ENCODE measurements around the gene CTPS1. TPM values are rescaled to one million over a fixed set of nuclear protein-coding genes. Genes with fewer than 3 reads are reported as not detected.
A peak's percentile ranks its signal among the peaks of the same experiment; 100 is the strongest.

The CTPS1 gene
- total RNA-seq, 1 experiment from 2014 or later: 63.1 TPM

DNA sequence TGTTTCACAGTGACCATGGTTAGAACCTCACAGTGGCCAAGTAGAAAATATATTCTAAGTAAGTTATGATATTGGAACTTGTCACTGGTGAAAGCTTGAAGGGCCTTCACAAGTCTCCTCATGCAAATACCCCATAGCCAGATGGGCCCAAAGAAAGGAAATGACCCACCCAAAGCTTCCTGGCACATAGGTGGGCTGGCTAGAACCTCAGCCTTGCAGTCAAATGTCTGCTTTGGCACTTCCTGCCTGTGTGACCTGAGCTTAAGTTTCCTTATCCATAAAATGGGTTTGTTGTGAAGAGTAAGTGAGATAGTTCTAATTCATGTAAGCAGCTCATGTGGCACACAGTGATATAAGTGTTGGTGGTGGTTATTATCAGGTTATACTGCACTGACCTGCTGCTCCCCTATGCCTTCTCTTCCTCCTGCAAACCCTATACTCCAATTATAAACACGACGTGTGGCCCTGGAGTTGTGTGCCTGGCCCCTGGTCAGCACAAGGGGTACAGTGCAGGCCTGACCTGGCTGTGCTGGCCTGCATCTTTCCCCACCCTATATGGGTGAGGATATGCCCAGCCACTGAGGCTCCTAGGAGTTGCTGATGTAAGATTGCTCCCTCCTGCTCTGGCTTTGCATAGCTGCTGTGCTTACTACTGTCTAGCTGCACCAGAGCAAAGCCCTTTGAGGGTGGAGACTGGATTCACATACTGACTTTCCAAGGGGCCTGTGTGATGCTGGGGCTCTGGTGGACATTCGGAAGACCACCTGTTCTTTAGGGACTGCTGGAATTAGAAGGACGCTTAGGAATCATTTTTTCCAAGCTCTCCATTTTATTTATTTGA is 46.7 kb downstream of the CTPS1 start:
- no peaks in the 10 kb centered on the region for H3K9me3 ChIP-seq
- H3K4me3 Mint-ChIP-seq (ENCODE audit: unreplicated experiment): peak overlapping the region; percentile 47
- H3K4me3 ChIP-seq (ENCODE audit: low read depth, low read length): no peak overlapping the region
- no TSS peak for BruUV-seq (replicated peaks)
- H3K36me3 ChIP-seq (ENCODE audit: control insufficient read depth, insufficient read depth, low read length): peaks cover 1% of the 10 kb centered on the region; the same call in 1 of the 2 replicates
- intact Hi-C loops (cut with micrococcal nuclease; ENCODE audit: unreplicated experiment): loop anchor here (5.0 kb wide), 1 partner anchor 96 kb away; no protein-coding TSS in a partner anchor
- H3K4me1 Mint-ChIP-seq (ENCODE audit: low read depth, unreplicated experiment): peaks cover 7% of the 10 kb centered on the region
- H3K27me3 ChIP-seq (replicated peaks; ENCODE audit: control insufficient read depth, insufficient read depth, low read length): no peaks in the 10 kb centered on the region
- ChIA-PET POLR2A (no interaction called here), CTCF (no interaction called here)
- H3K9me3 Mint-ChIP-seq (ENCODE audit: unreplicated experiment): no peaks in the 10 kb centered on the region
- H3K27me3 Mint-ChIP-seq (ENCODE audit: insufficient read depth, unreplicated experiment): no peaks in the 10 kb centered on the region
- H3K36me3 Mint-ChIP-seq (ENCODE audit: insufficient read depth, unreplicated experiment): peaks cover 67% of the 10 kb centered on the region
- no peak overlapping the region for H3K27ac Mint-ChIP-seq (ENCODE audit: unreplicated experiment)
- TF ChIP-seq, protein P1, sequence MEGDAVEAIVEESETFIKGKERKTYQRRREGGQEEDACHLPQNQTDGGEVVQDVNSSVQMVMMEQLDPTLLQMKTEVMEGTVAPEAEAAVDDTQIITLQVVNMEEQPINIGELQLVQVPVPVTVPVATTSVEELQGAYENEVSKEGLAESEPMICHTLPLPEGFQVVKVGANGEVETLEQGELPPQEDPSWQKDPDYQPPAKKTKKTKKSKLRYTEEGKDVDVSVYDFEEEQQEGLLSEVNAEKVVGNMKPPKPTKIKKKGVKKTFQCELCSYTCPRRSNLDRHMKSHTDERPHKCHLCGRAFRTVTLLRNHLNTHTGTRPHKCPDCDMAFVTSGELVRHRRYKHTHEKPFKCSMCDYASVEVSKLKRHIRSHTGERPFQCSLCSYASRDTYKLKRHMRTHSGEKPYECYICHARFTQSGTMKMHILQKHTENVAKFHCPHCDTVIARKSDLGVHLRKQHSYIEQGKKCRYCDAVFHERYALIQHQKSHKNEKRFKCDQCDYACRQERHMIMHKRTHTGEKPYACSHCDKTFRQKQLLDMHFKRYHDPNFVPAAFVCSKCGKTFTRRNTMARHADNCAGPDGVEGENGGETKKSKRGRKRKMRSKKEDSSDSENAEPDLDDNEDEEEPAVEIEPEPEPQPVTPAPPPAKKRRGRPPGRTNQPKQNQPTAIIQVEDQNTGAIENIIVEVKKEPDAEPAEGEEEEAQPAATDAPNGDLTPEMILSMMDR (IDR thresholded peaks at IDR 0.05; ENCODE audit: insufficient read depth in 1 of 2, low read depth in 1 of 2, low read length in 1 of 2, severe bottlenecking in 1 of 2, unreplicated experiment in 1 of 2): no peak
- no peaks in the 10 kb centered on the region for H3K4me1 ChIP-seq
- no peak for DNase-seq

DNA sequence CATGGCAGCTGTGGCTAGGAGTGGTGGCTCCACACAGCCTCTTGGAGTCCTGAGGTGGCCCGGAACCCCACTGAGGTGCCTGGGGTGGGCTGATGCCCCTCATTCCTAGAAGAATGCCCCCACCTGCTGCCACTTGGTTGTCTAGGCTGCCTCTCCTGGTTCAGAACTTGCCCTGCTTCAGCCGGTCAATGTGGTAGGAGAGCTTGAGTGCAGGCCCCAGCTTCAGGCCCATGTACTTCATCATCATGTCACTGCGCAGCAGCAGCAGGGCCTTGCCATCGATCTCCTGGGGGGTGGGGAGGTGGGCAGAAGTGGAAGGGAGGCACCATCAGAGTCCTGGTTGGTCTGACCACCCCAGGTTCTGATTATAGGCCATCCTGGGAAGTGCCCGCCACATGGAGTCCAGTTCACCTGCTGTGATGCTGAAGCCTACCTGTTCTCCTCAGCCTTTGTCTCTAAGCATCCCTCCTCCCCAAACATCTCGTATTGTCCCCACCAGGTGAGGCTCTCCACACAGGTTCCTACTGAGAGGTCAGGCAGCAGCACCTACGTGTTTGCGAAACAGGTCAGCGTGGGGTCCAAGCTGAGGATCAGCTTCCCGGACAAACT is 48.6 kb downstream of the CTPS1 start:
- H3K4me3 Mint-ChIP-seq (ENCODE audit: unreplicated experiment): no peak overlapping the region
- H3K9me3 Mint-ChIP-seq (ENCODE audit: unreplicated experiment): no peaks in the 10 kb centered on the region
- TF ChIP-seq, protein P1 (IDR thresholded peaks at IDR 0.05; ENCODE audit: insufficient read depth in 1 of 2, low read depth in 1 of 2, low read length in 1 of 2, severe bottlenecking in 1 of 2, unreplicated experiment in 1 of 2): no peak
- Histone ChIP-seq H3K4me1 (no peaks in the 10 kb centered on the region), H3K4me3 (ENCODE audit: low read depth, low read length) (no peak overlapping the region), H3K27me3 (replicated peaks; ENCODE audit: control insufficient read depth, insufficient read depth, low read length) (no peaks in the 10 kb centered on the region), H3K9me3 (no peaks in the 10 kb centered on the region), H3K36me3 (ENCODE audit: control insufficient read depth, insufficient read depth, low read length) (peaks cover 1% of the 10 kb centered on the region; the same call in 1 of the 2 replicates)
- intact Hi-C loops (cut with micrococcal nuclease; ENCODE audit: unreplicated experiment): loop anchor here (5.0 kb wide), 1 partner anchor 94 kb away; no protein-coding TSS in a partner anchor
- ChIA-PET POLR2A (no interaction called here), CTCF (no interaction called here)
- H3K36me3 Mint-ChIP-seq (ENCODE audit: insufficient read depth, unreplicated experiment): peaks cover 61% of the 10 kb centered on the region
- H3K4me1 Mint-ChIP-seq (ENCODE audit: low read depth, unreplicated experiment): peaks cover 6% of the 10 kb centered on the region
- H3K27ac Mint-ChIP-seq (ENCODE audit: unreplicated experiment): no peak overlapping the region
- H3K27me3 Mint-ChIP-seq (ENCODE audit: insufficient read depth, unreplicated experiment): no peaks in the 10 kb centered on the region
- no TSS peak for BruUV-seq (replicated peaks)
- DNase-seq: no peak

DNA sequence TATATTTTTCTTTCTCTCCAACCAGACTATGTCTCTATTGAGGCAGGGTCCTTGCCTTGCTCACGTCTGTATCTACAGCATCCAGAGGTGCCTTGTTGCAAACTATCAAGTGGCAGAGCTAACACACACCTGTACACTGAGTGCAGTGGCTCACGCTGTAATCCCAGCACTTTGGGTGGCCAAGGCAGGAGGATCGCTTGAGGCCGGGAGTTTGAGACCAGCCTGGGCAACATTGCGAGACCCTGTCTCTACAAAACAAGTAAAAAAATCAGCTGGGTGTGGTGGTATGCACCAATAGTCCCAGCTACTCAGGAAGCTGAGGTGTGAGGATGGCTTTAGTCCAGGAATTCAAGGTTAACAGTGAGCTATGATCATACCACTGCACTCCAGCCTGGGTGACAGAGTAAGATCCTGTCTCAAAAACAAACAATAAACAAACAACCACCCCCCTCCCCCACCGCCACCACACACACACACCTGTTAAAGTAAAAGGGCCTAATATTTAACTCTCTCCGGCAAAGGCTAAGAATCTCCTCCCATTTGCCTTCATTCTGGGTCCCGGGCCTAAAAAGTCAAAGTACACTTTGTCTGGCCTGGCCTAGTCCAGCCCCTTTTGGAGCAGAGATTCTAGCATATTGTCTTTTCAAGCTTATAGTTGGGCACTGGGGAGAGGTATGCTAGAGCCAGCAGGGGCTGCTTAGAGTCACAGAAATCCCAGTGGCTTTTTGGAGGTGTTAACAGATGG is 51.5 kb downstream of the CTPS1 start:
- Histone ChIP-seq H3K36me3 (ENCODE audit: control insufficient read depth, insufficient read depth, low read length) (no peaks in the 10 kb centered on the region), H3K9me3 (no peaks in the 10 kb centered on the region), H3K27me3 (replicated peaks; ENCODE audit: control insufficient read depth, insufficient read depth, low read length) (no peaks in the 10 kb centered on the region), H3K4me3 (ENCODE audit: low read depth, low read length) (no peak overlapping the region), H3K4me1 (no peaks in the 10 kb centered on the region)
- H3K27ac Mint-ChIP-seq (ENCODE audit: unreplicated experiment): no peak overlapping the region
- no peaks in the 10 kb centered on the region for H3K9me3 Mint-ChIP-seq (ENCODE audit: unreplicated experiment)
- no TSS peak for BruUV-seq (replicated peaks)
- ChIA-PET CTCF (no interaction called here), POLR2A (no interaction called here)
- H3K4me1 Mint-ChIP-seq (ENCODE audit: low read depth, unreplicated experiment): no peaks in the 10 kb centered on the region
- peaks cover 35% of the 10 kb centered on the region for H3K36me3 Mint-ChIP-seq (ENCODE audit: insufficient read depth, unreplicated experiment)
- intact Hi-C loops (cut with micrococcal nuclease; ENCODE audit: unreplicated experiment): no loop called here
- no peak overlapping the region for H3K4me3 Mint-ChIP-seq (ENCODE audit: unreplicated experiment)
- no peaks in the 10 kb centered on the region for H3K27me3 Mint-ChIP-seq (ENCODE audit: insufficient read depth, unreplicated experiment)
- TF ChIP-seq, protein P1 (IDR thresholded peaks at IDR 0.05; ENCODE audit: insufficient read depth in 1 of 2, low read depth in 1 of 2, low read length in 1 of 2, severe bottlenecking in 1 of 2, unreplicated experiment in 1 of 2): no peak
- no peak for DNase-seq

All from Caco-2 (cell line).